ENCODE data around the gene BLOC1S6. TPM values are rescaled to one million over a fixed set of nuclear protein-coding genes. Genes with fewer than 3 reads are reported as not detected.

BLOC1S6 gene
- total and polyA plus RNA-seq, 2 donors, result 32.1 to 36.8 TPM

DNA sequence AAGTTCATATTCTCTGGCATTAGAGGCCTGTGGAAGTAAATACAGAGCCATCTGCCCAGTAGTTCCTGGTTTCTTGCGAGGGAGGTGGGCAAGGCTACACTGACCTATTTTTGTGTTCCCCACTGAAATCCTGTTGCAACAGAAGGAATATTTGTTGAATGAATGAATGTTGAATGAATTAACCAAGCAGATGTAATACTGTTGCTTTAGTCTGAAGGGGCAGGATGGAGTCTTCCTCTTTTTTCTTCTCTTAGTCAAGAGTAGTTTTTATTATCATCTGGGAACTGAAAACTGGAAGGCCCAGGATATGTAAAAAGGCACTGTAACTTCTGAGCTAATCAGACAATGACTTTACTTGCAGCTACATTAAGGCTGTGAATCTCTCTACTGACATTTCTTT is 17.1 kb downstream of the BLOC1S6 start:
- Histone ChIP-seq H3K9me3 (ENCODE audit: control insufficient read depth in 2 of 2, insufficient read depth in 1 of 2, low read length in 1 of 2) (no peaks in the 10 kb centered on the region), H3K4me1 (ENCODE audit: control insufficient read depth in 2 of 2, insufficient read depth in 2 of 2, low read length in 2 of 2) (no peaks in the 10 kb centered on the region), H3K27me3 (ENCODE audit: control insufficient read depth in 2 of 2, insufficient read depth in 1 of 2, low read length in 1 of 2) (no peaks in the 10 kb centered on the region), H3K4me3 (ENCODE audit: low read length in 2 of 2) (no peak overlapping the region), H3K36me3 (ENCODE audit: control insufficient read depth in 2 of 2, insufficient read depth in 2 of 2, low read length in 1 of 2) (peaks cover 7 to 16% of the 10 kb centered on the region in 2 donors), H3K27ac (ENCODE audit: low read depth in 1 of 2, low read length in 1 of 2) (no peak overlapping the region)
- DNase-seq (ENCODE audit: low read depth in 6 of 9, low spot score in 9 of 9), result no peak
- WGBS, result 97% methylated on average over 1 of the region's 1 CpG

DNA sequence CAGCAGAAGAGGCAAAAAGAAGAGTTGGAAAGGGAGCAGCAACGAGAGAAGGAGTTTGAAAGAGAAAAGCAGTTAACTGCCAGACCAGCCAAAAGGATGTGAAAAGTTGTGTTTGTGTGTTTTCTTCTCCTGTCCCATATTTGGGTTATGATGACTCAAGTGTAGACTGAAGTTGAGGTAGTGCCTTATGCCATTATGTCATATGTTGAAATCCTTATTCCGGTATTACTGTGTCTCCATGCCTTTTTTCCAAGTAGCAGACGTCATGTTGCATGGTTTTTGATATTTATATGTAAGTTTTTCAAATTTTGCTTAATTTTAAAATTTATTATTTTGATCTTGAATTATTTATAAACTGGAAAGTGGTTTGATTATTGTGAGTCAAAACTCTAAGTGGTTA is 19.2 kb downstream of the BLOC1S6 start:
- H3K4me3 ChIP-seq (ENCODE audit: low read length in 2 of 2), result no peak overlapping the region
- H3K9me3 ChIP-seq (ENCODE audit: control insufficient read depth in 2 of 2, insufficient read depth in 1 of 2, low read length in 1 of 2), result no peaks in the 10 kb centered on the region
- 95% methylated on average over 3 of the region's 3 CpGs for WGBS
- no peak for DNase-seq (ENCODE audit: low read depth in 6 of 9, low spot score in 9 of 9)
- H3K36me3 ChIP-seq (ENCODE audit: control insufficient read depth in 2 of 2, insufficient read depth in 2 of 2, low read length in 1 of 2), result peaks cover 7 to 18% of the 10 kb centered on the region in 2 donors
- no peak overlapping the region for H3K27ac ChIP-seq (ENCODE audit: low read depth in 1 of 2, low read length in 1 of 2)
- no peaks in the 10 kb centered on the region for H3K4me1 ChIP-seq (ENCODE audit: control insufficient read depth in 2 of 2, insufficient read depth in 2 of 2, low read length in 2 of 2)
- no peaks in the 10 kb centered on the region for H3K27me3 ChIP-seq (ENCODE audit: control insufficient read depth in 2 of 2, insufficient read depth in 1 of 2, low read length in 1 of 2)

GRCh38 chr15:45606841-45607240 is 19.7 kb downstream of the BLOC1S6 start:
- H3K27me3 ChIP-seq (ENCODE audit: control insufficient read depth in 2 of 2, insufficient read depth in 1 of 2, low read length in 1 of 2), result no peaks in the 10 kb centered on the region
- no peaks in the 10 kb centered on the region for H3K4me1 ChIP-seq (ENCODE audit: control insufficient read depth in 2 of 2, insufficient read depth in 2 of 2, low read length in 2 of 2)
- H3K27ac ChIP-seq (ENCODE audit: low read depth in 1 of 2, low read length in 1 of 2), result no peak overlapping the region
- 100% methylated on average over 1 of the region's 1 CpG for WGBS
- DNase-seq (ENCODE audit: low read depth in 6 of 9, low spot score in 9 of 9), result no peak
- H3K36me3 ChIP-seq (ENCODE audit: control insufficient read depth in 2 of 2, insufficient read depth in 2 of 2, low read length in 1 of 2), result peaks cover 7 to 18% of the 10 kb centered on the region in 2 donors
- H3K9me3 ChIP-seq (ENCODE audit: control insufficient read depth in 2 of 2, insufficient read depth in 1 of 2, low read length in 1 of 2), result no peaks in the 10 kb centered on the region
- H3K4me3 ChIP-seq (ENCODE audit: low read length in 2 of 2), result no peak overlapping the region

- Histone ChIP-seq H3K4me1 (ENCODE audit: control insufficient read depth in 2 of 2, insufficient read depth in 2 of 2, low read length in 2 of 2) (no peaks in the 10 kb centered on the region), H3K36me3 (ENCODE audit: control insufficient read depth in 2 of 2, insufficient read depth in 2 of 2, low read length in 1 of 2) (peaks cover 1 to 15% of the 10 kb centered on the region in 2 donors), H3K27ac (ENCODE audit: low read depth in 1 of 2, low read length in 1 of 2) (no peak overlapping the region), H3K9me3 (ENCODE audit: control insufficient read depth in 2 of 2, insufficient read depth in 1 of 2, low read length in 1 of 2) (no peaks in the 10 kb centered on the region), H3K27me3 (ENCODE audit: control insufficient read depth in 2 of 2, insufficient read depth in 1 of 2, low read length in 1 of 2) (no peaks in the 10 kb centered on the region), H3K4me3 (ENCODE audit: low read length in 2 of 2) (no peak overlapping the region)
- DNase-seq (ENCODE audit: low read depth in 6 of 9, low spot score in 9 of 9), result peak in 2 of 9 donors; percentile 25 to 42
- 35% methylated on average over 4 of the region's 4 CpGs for WGBS
Measured at GRCh38 chr15:45611305-45611704, 24.1 kb downstream of the BLOC1S6 start.

GRCh38 chr15:45612790-45613415 is 25.7 kb downstream of the BLOC1S6 start:
- H3K27ac ChIP-seq (ENCODE audit: low read depth in 1 of 2, low read length in 1 of 2), result no peak overlapping the region
- no peak for DNase-seq (ENCODE audit: low read depth in 6 of 9, low spot score in 9 of 9)
- WGBS, result 94% methylated on average over 1 of the region's 1 CpG

DNA sequence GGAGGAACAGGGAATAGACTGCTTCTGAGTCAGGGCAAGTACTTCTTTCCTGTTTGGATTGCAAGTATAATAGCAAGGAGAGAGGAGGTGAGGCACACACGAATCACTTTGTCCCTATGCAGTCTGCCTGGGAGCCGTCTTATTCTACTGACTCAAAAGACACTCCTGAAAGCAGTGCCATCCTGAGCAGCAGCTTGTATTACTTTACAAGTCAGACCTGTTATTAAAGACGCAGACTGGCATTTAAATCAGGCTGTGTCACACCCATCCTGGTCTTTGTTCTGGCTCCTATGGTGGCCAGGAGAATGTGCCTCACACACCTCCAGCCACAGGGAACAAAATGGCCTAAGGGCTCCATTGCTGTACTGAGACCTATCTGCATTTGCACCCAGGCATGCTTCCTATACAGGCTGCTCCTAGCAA is 29.7 kb downstream of the BLOC1S6 start:
- no peaks in the 10 kb centered on the region for H3K36me3 ChIP-seq (ENCODE audit: control insufficient read depth in 2 of 2, insufficient read depth in 2 of 2, low read length in 1 of 2)
- H3K4me1 ChIP-seq (ENCODE audit: control insufficient read depth in 2 of 2, insufficient read depth in 2 of 2, low read length in 2 of 2), result no peaks in the 10 kb centered on the region
- H3K27me3 ChIP-seq (ENCODE audit: control insufficient read depth in 2 of 2, insufficient read depth in 1 of 2, low read length in 1 of 2), result no peaks in the 10 kb centered on the region
- H3K4me3 ChIP-seq (ENCODE audit: low read length in 2 of 2), result no peak overlapping the region
- no peak overlapping the region for H3K27ac ChIP-seq (ENCODE audit: low read depth in 1 of 2, low read length in 1 of 2)
- DNase-seq (ENCODE audit: low read depth in 6 of 9, low spot score in 9 of 9), result no peak
- H3K9me3 ChIP-seq (ENCODE audit: control insufficient read depth in 2 of 2, insufficient read depth in 1 of 2, low read length in 1 of 2), result no peaks in the 10 kb centered on the region
- 96% methylated on average over 3 of the region's 3 CpGs for WGBS

More at GRCh38 chr15:45612790-45613415, 25.7 kb downstream of the BLOC1S6 start:
- Histone ChIP-seq H3K27me3 (ENCODE audit: control insufficient read depth in 2 of 2, insufficient read depth in 1 of 2, low read length in 1 of 2) (no peaks in the 10 kb centered on the region), H3K4me3 (ENCODE audit: low read length in 2 of 2) (no peak overlapping the region), H3K9me3 (ENCODE audit: control insufficient read depth in 2 of 2, insufficient read depth in 1 of 2, low read length in 1 of 2) (no peaks in the 10 kb centered on the region), H3K4me1 (ENCODE audit: control insufficient read depth in 2 of 2, insufficient read depth in 2 of 2, low read length in 2 of 2) (no peaks in the 10 kb centered on the region), H3K36me3 (ENCODE audit: control insufficient read depth in 2 of 2, insufficient read depth in 2 of 2, low read length in 1 of 2) (peaks cover 0 to 6% of the 10 kb centered on the region in 2 donors)

- peak in 2 of 9 donors; percentile 6 to 39 for DNase-seq (ENCODE audit: low read depth in 6 of 9, low spot score in 9 of 9)
- 96% methylated on average over 5 of the region's 5 CpGs for WGBS
- no peaks in the 10 kb centered on the region for H3K9me3 ChIP-seq (ENCODE audit: control insufficient read depth in 2 of 2, insufficient read depth in 1 of 2, low read length in 1 of 2)
- no peaks in the 10 kb centered on the region for H3K27me3 ChIP-seq (ENCODE audit: control insufficient read depth in 2 of 2, insufficient read depth in 1 of 2, low read length in 1 of 2)
- no peak overlapping the region for H3K27ac ChIP-seq (ENCODE audit: low read depth in 1 of 2, low read length in 1 of 2)
- no peak overlapping the region for H3K4me3 ChIP-seq (ENCODE audit: low read length in 2 of 2)
- no peaks in the 10 kb centered on the region for H3K4me1 ChIP-seq (ENCODE audit: control insufficient read depth in 2 of 2, insufficient read depth in 2 of 2, low read length in 2 of 2)
- H3K36me3 ChIP-seq (ENCODE audit: control insufficient read depth in 2 of 2, insufficient read depth in 2 of 2, low read length in 1 of 2), result no peaks in the 10 kb centered on the region
Measured at GRCh38 chr15:45618813-45619212, 31.6 kb downstream of the BLOC1S6 start.

- Histone ChIP-seq H3K9me3 (ENCODE audit: control insufficient read depth in 2 of 2, insufficient read depth in 1 of 2, low read length in 1 of 2) (peaks cover 0 to 9% of the 10 kb centered on the region in 2 donors), H3K4me3 (ENCODE audit: low read length in 2 of 2) (no peak overlapping the region), H3K27ac (ENCODE audit: low read depth in 1 of 2, low read length in 1 of 2) (no peak overlapping the region), H3K27me3 (ENCODE audit: control insufficient read depth in 2 of 2, insufficient read depth in 1 of 2, low read length in 1 of 2) (no peaks in the 10 kb centered on the region), H3K36me3 (ENCODE audit: control insufficient read depth in 2 of 2, insufficient read depth in 2 of 2, low read length in 1 of 2) (no peaks in the 10 kb centered on the region), H3K4me1 (ENCODE audit: control insufficient read depth in 2 of 2, insufficient read depth in 2 of 2, low read length in 2 of 2) (no peaks in the 10 kb centered on the region)
- 97% methylated on average over 7 of the region's 7 CpGs for WGBS
- no peak for DNase-seq (ENCODE audit: low read depth in 6 of 9, low spot score in 9 of 9)
Measured at GRCh38 chr15:45628136-45628535, 41.0 kb downstream of the BLOC1S6 start.

GRCh38 chr15:45630917-45631691 is 43.9 kb downstream of the BLOC1S6 start:
- H3K27me3 ChIP-seq (ENCODE audit: control insufficient read depth in 2 of 2, insufficient read depth in 1 of 2, low read length in 1 of 2), result peaks cover 0 to 6% of the 10 kb centered on the region in 2 donors
- 89% methylated on average over 7 of the region's 7 CpGs for WGBS
- H3K27ac ChIP-seq (ENCODE audit: low read depth in 1 of 2, low read length in 1 of 2), result no peak overlapping the region
- H3K4me1 ChIP-seq (ENCODE audit: control insufficient read depth in 2 of 2, insufficient read depth in 2 of 2, low read length in 2 of 2), result peaks cover 3 to 12% of the 10 kb centered on the region in 2 donors
- peaks cover 0 to 4% of the 10 kb centered on the region in 2 donors for H3K9me3 ChIP-seq (ENCODE audit: control insufficient read depth in 2 of 2, insufficient read depth in 1 of 2, low read length in 1 of 2)
- no peaks in the 10 kb centered on the region for H3K36me3 ChIP-seq (ENCODE audit: control insufficient read depth in 2 of 2, insufficient read depth in 2 of 2, low read length in 1 of 2)
- DNase-seq (ENCODE audit: low read depth in 6 of 9, low spot score in 9 of 9), result no peak
- no peak overlapping the region for H3K4me3 ChIP-seq (ENCODE audit: low read length in 2 of 2)

All from thymus (tissue), 11 donors.